Breast epithelium (tissue), 3 donors: ENCODE data around the gene NDUFAF2.

Source experiments
- POLR2AphosphoS5 ChIP-seq, 3 donors: sonication (generic); formaldehyde crosslinking; IDR thresholded peaks; one replicate each; pipeline ENCODE4 v1.6.1; 2017; ENCODE audit warnings: antibody characterized with exemption in 3 of 3
- TF ChIP-seq, protein P1 (sequence below), 3 donors: fragments of 450-650 bp; IDR thresholded peaks; one replicate each; pipeline ENCODE4 v1.5.1; 2016 to 2017; ENCODE audit warnings: antibody characterized with exemption in 3 of 3, mild to moderate bottlenecking in 3 of 3, moderate library complexity in 3 of 3

DNA sequence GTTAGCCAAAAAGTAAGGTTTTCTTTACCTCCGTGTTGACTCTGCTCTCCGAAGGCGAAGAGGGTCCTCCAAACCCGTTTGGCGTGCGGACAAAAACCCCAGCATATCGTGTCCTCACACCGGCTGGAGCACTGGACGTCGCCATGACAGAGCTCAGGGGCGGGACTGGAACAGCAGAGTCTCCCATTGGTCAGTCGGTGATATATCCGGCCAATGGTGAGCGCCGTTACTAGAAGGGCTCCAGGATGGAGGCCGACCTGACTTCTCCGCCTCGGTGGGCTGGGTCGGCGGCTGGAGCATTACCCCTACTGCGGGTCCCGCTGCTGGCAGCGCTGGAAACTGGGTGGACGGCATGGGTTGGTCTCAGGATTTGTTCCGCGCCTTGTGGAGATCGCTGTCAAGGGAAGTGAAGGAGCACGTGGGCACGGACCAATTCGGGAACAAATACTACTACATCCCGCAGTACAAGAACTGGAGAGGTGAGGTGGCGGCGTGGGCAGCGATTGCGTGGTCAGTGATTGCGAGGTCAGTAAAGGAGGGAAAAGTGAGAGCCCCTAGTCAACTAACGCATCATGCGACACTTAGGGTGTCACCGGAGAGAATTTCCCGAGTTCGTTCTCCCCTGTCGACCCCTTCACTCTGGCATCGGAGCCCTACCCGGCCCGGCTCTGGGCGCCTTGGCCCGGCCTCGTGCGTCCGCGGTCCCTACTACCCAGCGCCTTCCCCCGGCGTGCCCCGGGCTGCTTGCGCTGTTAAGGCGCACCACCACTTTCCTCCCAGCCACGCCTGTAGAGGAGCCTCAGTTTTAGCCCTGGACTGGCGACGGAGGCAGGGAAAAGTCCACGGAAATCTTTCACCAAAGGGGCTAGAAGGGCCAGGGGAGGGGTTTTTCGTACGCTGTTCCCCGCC lies at the start of gene NDUFAF2, which contains the start of gene ERCC8:
- TF ChIP-seq POLR2AphosphoS5 (IDR thresholded peaks at IDR 0.05): peak; percentile 38 to 53 (median 39)
- TF ChIP-seq, protein P1, sequence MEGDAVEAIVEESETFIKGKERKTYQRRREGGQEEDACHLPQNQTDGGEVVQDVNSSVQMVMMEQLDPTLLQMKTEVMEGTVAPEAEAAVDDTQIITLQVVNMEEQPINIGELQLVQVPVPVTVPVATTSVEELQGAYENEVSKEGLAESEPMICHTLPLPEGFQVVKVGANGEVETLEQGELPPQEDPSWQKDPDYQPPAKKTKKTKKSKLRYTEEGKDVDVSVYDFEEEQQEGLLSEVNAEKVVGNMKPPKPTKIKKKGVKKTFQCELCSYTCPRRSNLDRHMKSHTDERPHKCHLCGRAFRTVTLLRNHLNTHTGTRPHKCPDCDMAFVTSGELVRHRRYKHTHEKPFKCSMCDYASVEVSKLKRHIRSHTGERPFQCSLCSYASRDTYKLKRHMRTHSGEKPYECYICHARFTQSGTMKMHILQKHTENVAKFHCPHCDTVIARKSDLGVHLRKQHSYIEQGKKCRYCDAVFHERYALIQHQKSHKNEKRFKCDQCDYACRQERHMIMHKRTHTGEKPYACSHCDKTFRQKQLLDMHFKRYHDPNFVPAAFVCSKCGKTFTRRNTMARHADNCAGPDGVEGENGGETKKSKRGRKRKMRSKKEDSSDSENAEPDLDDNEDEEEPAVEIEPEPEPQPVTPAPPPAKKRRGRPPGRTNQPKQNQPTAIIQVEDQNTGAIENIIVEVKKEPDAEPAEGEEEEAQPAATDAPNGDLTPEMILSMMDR (IDR thresholded peaks at IDR 0.05): no peak
